K562 (cell line): Measurements from ENCODE around the gene MYO1D.

Experiments
- FOXA1 ChIP-seq: fragments of 450-650 bp; IDR thresholded peaks from 2 replicates; pipeline ENCODE4 v1.6.1; 2016; ENCODE audit warnings: mild to moderate bottlenecking, borderline replicate concordance
- TAF1 ChIP-seq: IDR thresholded peaks from 2 replicates; pipeline ENCODE4 v1.6.1; 2011; ENCODE audit warnings: mild to moderate bottlenecking, low read length, moderate library complexity; ENCODE audit not compliant: insufficient read depth, control insufficient read depth, severe bottlenecking; ENCODE audit errors: extremely low read depth
- ZBTB26 ChIP-seq: fragments of 450-650 bp; formaldehyde crosslinking; IDR thresholded peaks from 2 replicates; pipeline ENCODE4 v1.4.0; 2022; ENCODE audit warnings: missing genetic modification characterization
- ZNF133 ChIP-seq: fragments of 250-450 bp; sonication (Bioruptor Pico); IDR thresholded peaks from 2 replicates; pipeline ENCODE4 v1.4.0; 2020; ENCODE audit warnings: mild to moderate bottlenecking
- TF ChIP-seq, protein P1 (sequence below): sonication (generic); formaldehyde crosslinking; IDR thresholded peaks from 2 replicates; pipeline ENCODE4 v1.9.0; 2022; ENCODE audit warnings: mild to moderate bottlenecking, missing genetic modification reagents
- TF ChIP-seq, protein P2 (sequence below), 3 experiments: IDR thresholded peaks in 2 of 3; conservative IDR thresholded peaks in 1 of 3; 2 replicates each; pipeline ENCODE4 v1.5.1; 2011 to 2012; ENCODE audit warnings: low read length in 3 of 3, mild to moderate bottlenecking in 3 of 3, control low read depth in 2 of 3, improper control_type of control experiment in 1 of 3, inconsistent platforms in 1 of 3, low read depth in 1 of 3, mixed read lengths in 1 of 3, moderate library complexity in 1 of 3; ENCODE audit not compliant: insufficient read depth in 2 of 3

GRCh38 chr17:32519228-32520103, 357.5 kb downstream of the MYO1D start:
- TF ChIP-seq FOXA1 (no peak), TAF1 (no peak), ZBTB26 (CRISPR knock-in tag) (no peak), ZNF133 (CRISPR knock-in tag) (no peak)
- TF ChIP-seq, protein P1, sequence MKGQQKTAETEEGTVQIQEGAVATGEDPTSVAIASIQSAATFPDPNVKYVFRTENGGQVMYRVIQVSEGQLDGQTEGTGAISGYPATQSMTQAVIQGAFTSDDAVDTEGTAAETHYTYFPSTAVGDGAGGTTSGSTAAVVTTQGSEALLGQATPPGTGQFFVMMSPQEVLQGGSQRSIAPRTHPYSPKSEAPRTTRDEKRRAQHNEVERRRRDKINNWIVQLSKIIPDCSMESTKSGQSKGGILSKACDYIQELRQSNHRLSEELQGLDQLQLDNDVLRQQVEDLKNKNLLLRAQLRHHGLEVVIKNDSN: no peak
- TF ChIP-seq, protein P2, sequence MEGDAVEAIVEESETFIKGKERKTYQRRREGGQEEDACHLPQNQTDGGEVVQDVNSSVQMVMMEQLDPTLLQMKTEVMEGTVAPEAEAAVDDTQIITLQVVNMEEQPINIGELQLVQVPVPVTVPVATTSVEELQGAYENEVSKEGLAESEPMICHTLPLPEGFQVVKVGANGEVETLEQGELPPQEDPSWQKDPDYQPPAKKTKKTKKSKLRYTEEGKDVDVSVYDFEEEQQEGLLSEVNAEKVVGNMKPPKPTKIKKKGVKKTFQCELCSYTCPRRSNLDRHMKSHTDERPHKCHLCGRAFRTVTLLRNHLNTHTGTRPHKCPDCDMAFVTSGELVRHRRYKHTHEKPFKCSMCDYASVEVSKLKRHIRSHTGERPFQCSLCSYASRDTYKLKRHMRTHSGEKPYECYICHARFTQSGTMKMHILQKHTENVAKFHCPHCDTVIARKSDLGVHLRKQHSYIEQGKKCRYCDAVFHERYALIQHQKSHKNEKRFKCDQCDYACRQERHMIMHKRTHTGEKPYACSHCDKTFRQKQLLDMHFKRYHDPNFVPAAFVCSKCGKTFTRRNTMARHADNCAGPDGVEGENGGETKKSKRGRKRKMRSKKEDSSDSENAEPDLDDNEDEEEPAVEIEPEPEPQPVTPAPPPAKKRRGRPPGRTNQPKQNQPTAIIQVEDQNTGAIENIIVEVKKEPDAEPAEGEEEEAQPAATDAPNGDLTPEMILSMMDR (IDR thresholded peaks at IDR 0.05 in 2 of 3, conservative IDR thresholded peaks at IDR 0.05 in 1 of 3; ENCODE audit: insufficient read depth in 2 of 3, low read depth in 1 of 3, low read length in 3 of 3): no peak
